ENCODE data around the gene PAOX. TPM values are rescaled to one million over a fixed set of nuclear protein-coding genes. Genes with fewer than 3 reads are reported as not detected.

The PAOX gene
- total and polyA plus RNA-seq, 2 of the 4 experiments (the other 2 are of a cell fraction): 3.8 to 4.5 TPM

DNA sequence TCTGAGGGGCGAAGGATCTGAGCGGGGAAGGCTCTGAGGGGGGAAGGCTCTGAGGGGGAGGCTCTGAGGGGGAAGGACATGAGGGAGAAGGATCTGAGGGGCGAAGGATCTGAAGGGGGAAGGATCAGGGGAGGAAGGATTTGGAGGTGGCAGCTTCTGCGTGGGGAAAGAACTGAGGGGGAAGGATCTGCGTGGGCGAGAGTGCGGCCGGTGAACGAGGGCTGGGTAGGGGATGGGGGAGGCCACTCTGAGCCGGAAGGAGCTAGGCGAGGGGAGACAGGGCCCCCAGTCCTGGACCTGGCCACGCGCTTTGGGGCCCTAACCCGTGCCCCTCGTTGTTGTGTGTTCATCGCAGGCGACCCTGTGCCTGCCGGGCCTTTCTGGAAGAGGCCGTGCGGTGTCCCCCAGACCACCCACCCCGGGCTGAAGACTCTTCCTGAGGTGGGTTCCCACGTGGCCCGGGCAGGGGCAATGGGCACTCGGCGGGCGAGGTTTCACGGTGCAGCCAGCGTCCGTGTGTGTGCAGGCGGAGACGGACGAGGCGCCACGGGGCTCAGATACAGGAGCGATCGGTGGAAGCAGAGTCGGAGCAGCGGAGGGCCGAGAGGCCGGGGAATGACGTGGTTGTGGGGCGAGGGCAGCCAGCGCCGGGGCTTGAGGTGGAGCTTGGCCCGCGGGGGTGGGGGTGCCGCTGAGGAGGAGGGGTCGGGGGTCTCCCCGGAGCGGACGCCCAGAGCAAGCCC lies 44.4 kb upstream of the PAOX start:
- Histone ChIP-seq H3K9me1 (ENCODE audit: insufficient read depth, low read length) (no peaks in the 10 kb centered on the region), H3K79me1 (ENCODE audit: low read depth in 1 of 2, low read length in 2 of 2) (no peaks in the 10 kb centered on the region), H3K4me2 (ENCODE audit: low read depth, low read length) (peak overlapping the region; percentile 25; the same call in 1 of the 2 replicates), H2AK5ac (ENCODE audit: low read depth, low read length) (no peak overlapping the region), H2BK20ac (ENCODE audit: low read depth, low read length) (no peak overlapping the region), H3K9ac (ENCODE audit: low read depth, low read length) (no peak overlapping the region), H3K23ac (ENCODE audit: low read depth, low read length) (no peak overlapping the region), H2BK120ac (ENCODE audit: low read depth, low read length) (no peak overlapping the region), H3K18ac (ENCODE audit: low read depth, low read length) (no peak overlapping the region; the same call in 1 of the 2 replicates), H3K27ac (ENCODE audit: insufficient read depth, low read length) (no peak overlapping the region), H2BK5ac (ENCODE audit: low read depth, low read length, poor library complexity, severe bottlenecking) (no peak overlapping the region), H4K20me1 (ENCODE audit: insufficient read depth, low read length) (no peaks in the 10 kb centered on the region), H4K8ac (ENCODE audit: low read depth in 2 of 2, low read length in 2 of 2) (no peak overlapping the region), H3K56ac (ENCODE audit: extremely low read depth, insufficient read depth, low read length) (no peak overlapping the region), H3K4me1 (ENCODE audit: control insufficient read depth, insufficient read depth, low read length) (peaks cover 3% of the 10 kb centered on the region; the same call in 1 of the 2 replicates), H3K27me3 (ENCODE audit: control insufficient read depth, insufficient read depth, low read length) (peaks cover 50% of the 10 kb centered on the region), H2AFZ (replicated peaks; ENCODE audit: low read length, poor library complexity) (peak overlapping the region; percentile 86), H2AK9ac (replicated peaks; ENCODE audit: low read depth, low read length, poor library complexity) (no peak overlapping the region), H3K4ac (ENCODE audit: low read depth, low read length) (no peak overlapping the region), H3K4me3 (ENCODE audit: insufficient read depth, low read depth, low read length) (peak overlapping the region; percentile 38), H3K14ac (replicated peaks; ENCODE audit: low read depth, low read length) (no peak overlapping the region), H4K91ac (ENCODE audit: insufficient read depth, low read depth, low read length) (no peak overlapping the region), H2BK15ac (ENCODE audit: low read depth, low read length) (no peak overlapping the region), H3K9me3 (ENCODE audit: control insufficient read depth, insufficient read depth, low read length) (no peaks in the 10 kb centered on the region; the same call in 1 of the 2 replicates), H3K36me3 (ENCODE audit: control insufficient read depth, insufficient read depth, low read length) (no peaks in the 10 kb centered on the region), H4K5ac (ENCODE audit: low read depth, low read length) (no peak overlapping the region)
- BruUV-seq (replicated peaks): no TSS peak
- no peak for TF ChIP-seq FOS (IDR thresholded peaks at IDR 0.05; ENCODE audit: low read depth, low read length)
- TF ChIP-seq RCOR1 (IDR thresholded peaks at IDR 0.05; ENCODE audit: insufficient replicate concordance, low read length): no peak
- TF ChIP-seq RAD21 (IDR thresholded peaks at IDR 0.05; ENCODE audit: low read length): no peak
- TF ChIP-seq CTCF (conservative IDR thresholded peaks at IDR 0.05; ENCODE audit: low read depth, low read length): no peak
- no peak for TF ChIP-seq NFE2L2 (IDR thresholded peaks at IDR 0.05; ENCODE audit: low read depth, low read length)
- TF ChIP-seq RFX5 (IDR thresholded peaks at IDR 0.05; ENCODE audit: low read depth, low read length): no peak
- no peak for TF ChIP-seq POLR2A (IDR thresholded peaks at IDR 0.05; ENCODE audit: low read depth, low read length)
- TF ChIP-seq CHD1 (IDR thresholded peaks at IDR 0.05; ENCODE audit: low read depth, low read length): no peak
- TF ChIP-seq SMC3 (IDR thresholded peaks at IDR 0.05; ENCODE audit: low read depth, low read length): no peak
- intact Hi-C loops (cut with micrococcal nuclease) (no loop called here), dilution Hi-C loops (cut with HindIII; ENCODE audit: low sequenced_read_pairs, unreplicated experiment) (no loop called here), in situ Hi-C loops (cut with MboI; ENCODE audit: low sequenced_read_pairs) (no loop called here)
- 11% methylated on average over 11 of the region's 51 CpGs; no CpG with 5 or more reads in 1 of the 2 experiments for WGBS, 2 experiments (ENCODE audit: extremely low coverage in 2 of 2, insufficient read length in 1 of 2)
- DNase-seq (no peak), ATAC-seq (ENCODE audit: low read depth) (peak; percentile 73)
- POLR2A ChIA-PET (ENCODE audit: unreplicated experiment): no interaction called here
- CTCF ChIA-PET: no interaction called here
